ELF-1 (cell line): ENCODE measurements around the gene KITLG.
"Not testable (repeated sequence)": the region's sequence is repeated elsewhere in the genome, so short reads cannot be mapped to it uniquely, and the experiment has no call there.

Source experiments
- DNase-seq: peaks from one replicate; pipeline ENCODE4 v3.0.0-alpha.2; 2016; ENCODE audit warnings: low read depth, low spot score

Gene KITLG

GRCh38 chr12:88576866-88577265, 3.4 kb downstream of the KITLG start:
- no peak for DNase-seq

- no peak for DNase-seq
Observed at GRCh38 chr12:88575361-88575970, 4.8 kb downstream of the KITLG start.

- DNase-seq, result no peak
Observed at GRCh38 chr12:88574278-88574677, 6.0 kb downstream of the KITLG start.

GRCh38 chr12:88573583-88573982, 6.7 kb downstream of the KITLG start:
- no peak for DNase-seq

- DNase-seq, result no peak
Observed at GRCh38 chr12:88572781-88573549, 7.3 kb downstream of the KITLG start.

GRCh38 chr12:88571543-88571942, 8.7 kb downstream of the KITLG start:
- no peak for DNase-seq

GRCh38 chr12:88570103-88570502, 10.2 kb downstream of the KITLG start:
- DNase-seq, result peak; percentile 27

GRCh38 chr12:88566430-88566829, 13.8 kb downstream of the KITLG start:
- DNase-seq, result peak; percentile 11

- DNase-seq, result no peak
Observed at GRCh38 chr12:88562846-88563582, 17.3 kb downstream of the KITLG start.

GRCh38 chr12:88562151-88562550, 18.1 kb downstream of the KITLG start:
- no peak for DNase-seq

GRCh38 chr12:88559772-88560171, 20.5 kb downstream of the KITLG start:
- no peak for DNase-seq

GRCh38 chr12:88559199-88559598, 21.1 kb downstream of the KITLG start:
- DNase-seq, result no peak

- no peak for DNase-seq
Observed at GRCh38 chr12:88558340-88558867, 21.9 kb downstream of the KITLG start.

- no peak for DNase-seq
Observed at GRCh38 chr12:88556213-88556774, 24.0 kb downstream of the KITLG start.

- DNase-seq, result no peak
Observed at GRCh38 chr12:88553941-88554658, 26.2 kb downstream of the KITLG start.

- no peak for DNase-seq
Observed at GRCh38 chr12:88552610-88553079, 27.6 kb downstream of the KITLG start.

- no peak for DNase-seq
Observed at GRCh38 chr12:88549929-88550328, 30.3 kb downstream of the KITLG start.

- not testable (repeated sequence) for DNase-seq
Observed at GRCh38 chr12:88547949-88548348, 32.3 kb downstream of the KITLG start.

- no peak for DNase-seq
Observed at GRCh38 chr12:88546853-88547252, 33.4 kb downstream of the KITLG start.

GRCh38 chr12:88546226-88546625, 34.0 kb downstream of the KITLG start:
- DNase-seq, result no peak
